WERI-Rb-1 (cell line): ENCODE measurements around the gene FTCD.
A peak's percentile ranks its signal among the peaks of the same experiment; 100 is the strongest.

Experiments
- DNase-seq: peaks from one replicate; pipeline ENCODE4 v3.0.0-alpha.2; 2020
- H3K27ac ChIP-seq: fragments of 250-450 bp; sonication (Bioruptor Pico); 2 replicates; pipeline ENCODE4 v1.5.1; 2020; ENCODE audit warnings: mild to moderate bottlenecking, moderate library complexity
- H3K27me3 ChIP-seq: fragments of 250-450 bp; sonication (Bioruptor Pico); 2 replicates; pipeline ENCODE4 v1.5.1; 2021; ENCODE audit warnings: mild to moderate bottlenecking, low read depth, moderate library complexity; ENCODE audit not compliant: insufficient read depth, severe bottlenecking
- H3K36me3 ChIP-seq: fragments of 250-450 bp; sonication (Bioruptor Pico); 2 replicates; pipeline ENCODE4 v1.5.1; 2020; ENCODE audit warnings: mild to moderate bottlenecking, moderate library complexity
- H3K4me3 ChIP-seq: 2 replicates; pipeline ENCODE4 v1.5.1; 2011; ENCODE audit warnings: low read depth, mild to moderate bottlenecking, control low read depth, low read length
- H3K9me3 ChIP-seq: fragments of 250-450 bp; sonication (Bioruptor Pico); 2 replicates; pipeline ENCODE4 v1.5.1; 2021; ENCODE audit warnings: mild to moderate bottlenecking, moderate library complexity; ENCODE audit not compliant: severe bottlenecking
- CTCF ChIP-seq: IDR thresholded peaks from 2 replicates; pipeline ENCODE4 v1.5.1; 2011; ENCODE audit warnings: low read depth, mild to moderate bottlenecking, control low read depth, inconsistent platforms, low read length

Gene FTCD

GRCh38 chr21:46116776-46117585 is 38.4 kb downstream of the FTCD start:
- peak; percentile 7 for DNase-seq

GRCh38 chr21:46116189-46116775 is 39.1 kb downstream of the FTCD start:
- DNase-seq = peak; percentile 7
- no peak for TF ChIP-seq CTCF
- Histone ChIP-seq H3K27ac (no peak overlapping the region), H3K4me3 (no peak overlapping the region), H3K9me3 (peaks cover 4% of the 10 kb centered on the region), H3K36me3 (peaks cover 31% of the 10 kb centered on the region), H3K27me3 (no peaks in the 10 kb centered on the region)

More at GRCh38 chr21:46116776-46117585, 38.4 kb downstream of the FTCD start:
- Histone ChIP-seq H3K36me3 (peaks cover 37% of the 10 kb centered on the region), H3K9me3 (peaks cover 4% of the 10 kb centered on the region), H3K27me3 (no peaks in the 10 kb centered on the region), H3K4me3 (no peak overlapping the region), H3K27ac (no peak overlapping the region)
- TF ChIP-seq CTCF = no peak

- Histone ChIP-seq H3K27ac (no peak overlapping the region), H3K4me3 (no peak overlapping the region), H3K27me3 (no peaks in the 10 kb centered on the region), H3K36me3 (peaks cover 27% of the 10 kb centered on the region), H3K9me3 (peaks cover 4% of the 10 kb centered on the region)
- no peak for TF ChIP-seq CTCF
- DNase-seq = peak; percentile 6
These were observed 39.8 kb downstream of the FTCD start for GRCh38 chr21:46115441-46116188.

GRCh38 chr21:46114963-46115362 is 40.4 kb downstream of the FTCD start:
- no peak overlapping the region for H3K27ac ChIP-seq
- no peak for TF ChIP-seq CTCF
- H3K27me3 ChIP-seq = no peaks in the 10 kb centered on the region
- H3K36me3 ChIP-seq = peaks cover 27% of the 10 kb centered on the region
- H3K4me3 ChIP-seq = no peak overlapping the region
- no peak for DNase-seq
- H3K9me3 ChIP-seq = peaks cover 4% of the 10 kb centered on the region

- H3K36me3 ChIP-seq = peaks cover 27% of the 10 kb centered on the region
- H3K27me3 ChIP-seq = no peaks in the 10 kb centered on the region
- H3K27ac ChIP-seq = no peak overlapping the region
- H3K4me3 ChIP-seq = no peak overlapping the region
- no peak for DNase-seq
- H3K9me3 ChIP-seq = peaks cover 4% of the 10 kb centered on the region
- TF ChIP-seq CTCF = no peak
These were observed 41.7 kb downstream of the FTCD start for GRCh38 chr21:46113497-46114176.
